T1000 (cell line): Measurements from ENCODE around the gene SPAG8.

Source experiments
- DNase-seq: peaks from one replicate; lab custom pipeline; 2025; ENCODE audit warnings: mixed read lengths; lab: John Stamatoyannopoulos, UW

The SPAG8 gene

GRCh38 chr9:35771943-35772342, 40.1 kb downstream of the SPAG8 start:
- DNase-seq = no peak

- no peak for DNase-seq
These were observed 40.5 kb downstream of the SPAG8 start for GRCh38 chr9:35771534-35771933.

- DNase-seq = no peak
These were observed 41.0 kb downstream of the SPAG8 start for GRCh38 chr9:35771075-35771433.

GRCh38 chr9:35769763-35770162, 42.3 kb downstream of the SPAG8 start:
- DNase-seq = no peak

- no peak for DNase-seq
These were observed 44.6 kb downstream of the SPAG8 start for GRCh38 chr9:35767458-35767857.

GRCh38 chr9:35766997-35767396, 45.1 kb downstream of the SPAG8 start:
- no peak for DNase-seq

- DNase-seq = no peak
These were observed 48.3 kb downstream of the SPAG8 start for GRCh38 chr9:35763803-35764202.

- DNase-seq = no peak
These were observed 48.9 kb downstream of the SPAG8 start for GRCh38 chr9:35763181-35763580.

GRCh38 chr9:35760651-35761050, 51.4 kb downstream of the SPAG8 start:
- DNase-seq = no peak

GRCh38 chr9:35759795-35760194, 52.3 kb downstream of the SPAG8 start:
- no peak for DNase-seq
